ENCODE data around the gene XPO5.

- TF ChIP-seq CTCF (IDR thresholded peaks at IDR 0.05) (no peak), EP300 (IDR thresholded peaks at IDR 0.05; ENCODE audit: low read depth) (no peak), POLR2A (IDR thresholded peaks at IDR 0.05) (no peak), POLR2AphosphoS5 (IDR thresholded peaks at IDR 0.05) (no peak)
Measured at GRCh38 chr6:43481075-43481474, 94.8 kb downstream of the XPO5 start.

Measured in transverse colon (tissue), 4 donors.